T47D (cell line): ENCODE data around the gene THSD7A.

ENCODE experiments used
- DNase-seq, 2 experiments: peaks; one replicate each; pipeline versions ENCODE4 v3.0.0 to v3.0.0-alpha.2; 2011 to 2012; ENCODE audit warnings: low read depth in 1 of 2, low spot score in 1 of 2
- JUND ChIP-seq: IDR thresholded peaks from 2 replicates; pipeline ENCODE4 v1.6.1; 2012; ENCODE audit warnings: low read depth
- in situ Hi-C: cut with HindIII; loops from 2 replicates; pipeline ENCODE4 v1.10.0; 2016; ENCODE audit warnings: low sequenced_read_pairs, low pct_unique_long_range_greater_than_20kb

The THSD7A gene

DNA sequence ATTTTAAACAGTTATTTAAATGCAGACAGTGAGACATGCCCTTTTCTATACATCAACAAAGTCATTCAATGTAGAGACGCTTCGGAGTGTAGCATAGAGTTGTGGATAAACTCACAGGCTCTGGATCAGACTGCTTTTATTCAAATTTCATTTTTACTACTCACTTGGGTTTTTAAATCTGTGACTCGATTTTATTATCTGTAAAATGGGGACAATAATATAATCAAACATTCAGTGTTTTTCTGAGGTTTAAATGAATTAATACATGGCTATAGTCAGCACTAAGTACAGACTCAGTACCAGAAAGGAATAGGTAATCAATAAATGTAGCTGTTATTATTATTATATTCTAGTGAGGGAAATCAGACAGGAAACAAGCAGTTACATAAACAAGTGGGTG, 43.4 kb downstream of the THSD7A start:
- DNase-seq = no peak
- TF ChIP-seq JUND = no peak
- in situ Hi-C loops = no loop called here

- DNase-seq = no peak
- no peak for TF ChIP-seq JUND
- in situ Hi-C loops = no loop called here
These were observed 44.5 kb downstream of the THSD7A start for GRCh38 chr7:11787534-11787933.

GRCh38 chr7:11786186-11786585, 45.8 kb downstream of the THSD7A start:
- in situ Hi-C loops = no loop called here
- TF ChIP-seq JUND = peak; percentile 98
- DNase-seq = peak; percentile 56 to 98

GRCh38 chr7:11784769-11785536, 47.0 kb downstream of the THSD7A start:
- peak in 1 of 2 experiments; percentile 64 for DNase-seq
- in situ Hi-C loops = no loop called here
- peak; percentile 72; the same call in 1 of the 2 replicates for TF ChIP-seq JUND

- in situ Hi-C loops = no loop called here
- TF ChIP-seq JUND = no peak
- no peak for DNase-seq
These were observed 51.9 kb downstream of the THSD7A start for GRCh38 chr7:11779864-11780674.

- no peak for TF ChIP-seq JUND
- no peak for DNase-seq
- in situ Hi-C loops = no loop called here
These were observed 56.0 kb downstream of the THSD7A start for GRCh38 chr7:11776039-11776438.

- no peak for TF ChIP-seq JUND
- in situ Hi-C loops = no loop called here
- DNase-seq = no peak
These were observed 56.6 kb downstream of the THSD7A start for GRCh38 chr7:11775401-11775800.

GRCh38 chr7:11768263-11768662, 63.7 kb downstream of the THSD7A start:
- TF ChIP-seq JUND = no peak
- DNase-seq = no peak
- in situ Hi-C loops = no loop called here

- TF ChIP-seq JUND = no peak
- DNase-seq = no peak
- in situ Hi-C loops = no loop called here
These were observed 64.8 kb downstream of the THSD7A start for GRCh38 chr7:11767148-11767547.

DNA sequence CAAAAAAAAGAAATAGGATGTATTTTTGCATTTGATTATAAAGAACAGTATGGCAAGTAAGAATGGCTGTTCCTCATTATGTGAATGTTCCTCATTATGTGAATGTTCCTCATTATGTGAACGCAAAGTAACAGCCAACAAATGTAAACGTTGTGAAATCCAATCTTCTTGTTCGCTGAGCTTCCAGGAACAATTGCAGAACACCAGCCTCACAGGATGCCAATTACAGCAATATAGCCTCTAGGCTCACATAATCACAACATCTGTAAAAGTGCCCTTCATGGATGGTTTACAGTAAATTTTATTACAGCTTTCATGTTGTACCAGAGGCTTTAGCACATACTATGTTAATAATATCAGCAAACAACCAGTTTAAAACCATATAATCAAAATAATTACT, 71.6 kb downstream of the THSD7A start:
- in situ Hi-C loops = no loop called here
- DNase-seq = peak in 1 of 2 experiments; percentile 56
- TF ChIP-seq JUND = no peak

GRCh38 chr7:11758627-11759111, 73.3 kb downstream of the THSD7A start:
- in situ Hi-C loops = no loop called here
- DNase-seq = no peak
- no peak for TF ChIP-seq JUND

DNA sequence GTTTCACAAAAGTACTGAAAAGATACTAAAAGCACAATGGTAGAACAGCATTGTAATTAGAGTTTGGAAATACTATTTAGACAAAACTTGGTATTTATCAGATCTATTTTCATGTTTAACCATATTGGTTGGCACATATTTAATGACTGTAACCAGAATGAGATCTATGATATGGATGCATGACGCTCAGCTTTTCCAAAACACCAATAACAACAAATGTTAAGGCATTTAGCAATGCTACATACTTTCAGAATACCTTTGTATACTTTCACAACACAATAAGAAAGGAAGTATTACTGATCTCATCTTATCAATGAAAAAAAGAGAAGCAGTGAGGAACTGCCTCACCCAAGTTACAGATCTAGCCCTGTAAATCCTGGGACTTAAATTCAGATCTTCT, 74.8 kb downstream of the THSD7A start:
- no peak for DNase-seq
- in situ Hi-C loops = no loop called here
- TF ChIP-seq JUND = no peak

GRCh38 chr7:11754933-11755332, 77.1 kb downstream of the THSD7A start:
- no peak for DNase-seq
- in situ Hi-C loops = no loop called here
- no peak for TF ChIP-seq JUND

GRCh38 chr7:11754123-11754522, 77.9 kb downstream of the THSD7A start:
- in situ Hi-C loops = no loop called here
- DNase-seq = no peak
- no peak for TF ChIP-seq JUND
